HuH-7.5 (cell line): ENCODE measurements around the gene FRMPD1.

Experiments used
- DNase-seq: peaks from one replicate; pipeline ENCODE4 v3.0.0; 2011; ENCODE audit warnings: low spot score

FRMPD1 gene

GRCh38 chr9:37682951-37683350, 32.2 kb downstream of the FRMPD1 start:
- no peak for DNase-seq

- no peak for DNase-seq
Measured at GRCh38 chr9:37683531-37684371, 33.0 kb downstream of the FRMPD1 start.

GRCh38 chr9:37692622-37693221, 42.0 kb downstream of the FRMPD1 start:
- DNase-seq: no peak

GRCh38 chr9:37693260-37693659, 42.5 kb downstream of the FRMPD1 start:
- no peak for DNase-seq

- DNase-seq: no peak
Measured at GRCh38 chr9:37694355-37694754, 43.6 kb downstream of the FRMPD1 start.

GRCh38 chr9:37696528-37696927, 45.8 kb downstream of the FRMPD1 start:
- no peak for DNase-seq

- no peak for DNase-seq
Measured at GRCh38 chr9:37700131-37700530, 49.4 kb downstream of the FRMPD1 start.

GRCh38 chr9:37700900-37701299, 50.1 kb downstream of the FRMPD1 start:
- no peak for DNase-seq

- DNase-seq: no peak
Measured at GRCh38 chr9:37705787-37706186, 55.0 kb downstream of the FRMPD1 start.

GRCh38 chr9:37706290-37706689, 55.5 kb downstream of the FRMPD1 start:
- no peak for DNase-seq

GRCh38 chr9:37707748-37708147, 57.0 kb downstream of the FRMPD1 start:
- DNase-seq: no peak

GRCh38 chr9:37710046-37710445, 59.3 kb downstream of the FRMPD1 start:
- DNase-seq: no peak

- DNase-seq: no peak
Measured at GRCh38 chr9:37715260-37715659, 64.5 kb downstream of the FRMPD1 start.

- DNase-seq: no peak
Measured at GRCh38 chr9:37715991-37716505, 65.3 kb downstream of the FRMPD1 start.

- DNase-seq: no peak
Measured at GRCh38 chr9:37719526-37719925, 68.8 kb downstream of the FRMPD1 start.

GRCh38 chr9:37727013-37727412, 76.3 kb downstream of the FRMPD1 start:
- DNase-seq: no peak

- DNase-seq: no peak
Measured at GRCh38 chr9:37729499-37729898, 78.7 kb downstream of the FRMPD1 start.

GRCh38 chr9:37730256-37730655, 79.5 kb downstream of the FRMPD1 start:
- no peak for DNase-seq

GRCh38 chr9:37730839-37731238, 80.1 kb downstream of the FRMPD1 start:
- no peak for DNase-seq

GRCh38 chr9:37732086-37732741, 81.5 kb downstream of the FRMPD1 start:
- no peak for DNase-seq

- DNase-seq: no peak
Measured at GRCh38 chr9:37732952-37733351, 82.2 kb downstream of the FRMPD1 start.

GRCh38 chr9:37739222-37739621, 88.5 kb downstream of the FRMPD1 start:
- DNase-seq: no peak

GRCh38 chr9:37740128-37740527, 89.4 kb downstream of the FRMPD1 start:
- no peak for DNase-seq
